NCI-H526 treated with DMSO at 0.1 percent for 48 hours (cell line): ENCODE data around the gene RSAD2.

Source experiments
- DNase-seq: peaks from one replicate; lab custom pipeline; 2025; lab: John Stamatoyannopoulos, UW

Gene RSAD2

DNA sequence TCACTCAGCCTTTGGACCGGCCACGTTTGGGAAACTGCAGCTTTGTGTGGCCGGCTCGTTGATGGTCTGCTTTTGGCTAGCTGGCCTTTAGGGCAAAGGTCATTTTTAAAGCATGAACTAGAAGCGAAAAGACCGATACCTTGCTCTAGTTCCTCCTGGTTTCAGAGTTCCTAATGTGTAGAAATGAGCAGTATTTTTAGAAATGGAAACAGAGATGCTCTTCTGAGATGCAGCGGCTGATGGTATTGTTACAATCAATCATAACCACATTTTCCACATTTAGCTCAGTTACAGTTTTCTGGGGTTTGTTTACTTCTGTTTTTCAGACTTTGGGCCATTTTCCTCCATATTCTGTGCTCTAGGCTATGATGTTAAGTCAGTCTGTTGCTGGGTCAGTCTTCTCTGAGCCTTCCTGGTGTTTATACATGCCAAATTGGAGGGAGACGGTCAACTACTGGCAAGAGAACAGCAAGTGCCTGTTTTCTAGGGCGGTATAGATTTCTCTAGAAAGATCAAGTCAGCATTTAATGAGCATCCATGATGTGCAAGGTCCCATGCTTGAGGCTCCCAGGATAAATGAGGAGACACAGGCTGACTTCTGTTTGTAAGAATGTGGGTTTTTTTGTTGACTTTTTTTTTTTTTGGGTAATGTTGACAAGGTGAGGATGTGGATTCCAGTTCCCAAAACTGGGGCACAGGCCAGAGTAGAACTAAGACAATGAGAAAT lies 67.7 kb downstream of the RSAD2 start:
- no peak for DNase-seq

DNA sequence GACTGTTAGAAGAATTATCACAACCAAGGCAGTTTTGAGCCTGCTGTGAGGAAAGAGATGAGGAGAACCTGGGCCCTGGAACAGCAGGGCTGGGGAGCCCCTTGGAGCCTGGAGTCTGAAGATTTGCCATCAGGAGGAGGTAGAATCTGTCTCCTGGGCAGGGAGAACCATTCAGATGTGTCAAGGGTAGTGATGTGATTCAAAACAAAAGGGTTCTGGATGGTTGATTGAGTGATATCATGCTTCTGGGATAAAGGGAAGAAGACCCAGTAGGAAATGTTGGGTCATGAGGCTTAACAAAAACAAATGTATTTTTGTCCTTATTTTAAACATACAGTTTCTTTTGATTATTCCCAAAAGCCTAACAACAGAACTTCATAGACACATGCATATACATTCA lies 68.2 kb downstream of the RSAD2 start:
- no peak for DNase-seq

DNA sequence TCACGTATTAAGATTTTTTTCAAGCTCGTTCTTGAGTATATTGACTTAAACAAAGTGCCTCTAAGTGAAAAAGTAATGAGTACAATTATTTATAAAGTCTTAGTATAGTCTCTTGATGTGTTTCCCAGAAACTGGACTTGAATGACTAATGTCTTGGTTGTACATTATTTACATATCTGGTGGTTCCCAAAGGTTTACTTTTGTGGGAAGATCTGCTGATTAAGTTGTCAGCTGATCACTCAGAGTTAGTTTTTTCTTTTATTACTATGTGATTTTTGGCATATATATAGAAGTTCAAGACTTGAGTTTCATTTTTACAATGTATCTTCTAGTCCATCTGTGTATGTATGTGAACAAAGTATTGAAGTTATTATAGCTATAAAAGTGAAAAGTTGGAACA lies 69.1 kb downstream of the RSAD2 start:
- DNase-seq = no peak
